HCT116 (cell line): ENCODE measurements around the gene STON2. TPM values are rescaled to one million over a fixed set of nuclear protein-coding genes. Genes with fewer than 3 reads are reported as not detected.
A peak's percentile ranks its signal among the peaks of the same experiment; 100 is the strongest.

Experiments used
- ATAC-seq: fragments of 200-7000 bp; cut with Tn5 transposase; 2 replicates; pipeline ENCODE4 v1.9.1; 2020; ENCODE audit warnings: mild to moderate bottlenecking, moderate library complexity
- BruUV-seq: library from RNA; stranded (reverse); fragments of 400-500 nt; replicated peaks from 2 replicates; lab custom pipeline; 2021; lab: Mats Ljungman, UMichigan
- CTCF ChIA-PET: fragments of 300-600 bp; sonication (Branson Sonifier 250); formaldehyde crosslinking; loops from one replicate; lab custom pipeline; 2021; ENCODE audit warnings: antibody characterized with exemption; lab: Charles Lee
- POLR2A ChIA-PET: fragments of 300-600, 350-600 bp; sonication (Branson Sonifier 250); formaldehyde crosslinking; loops from one replicate; lab custom pipeline; 2021; ENCODE audit warnings: antibody characterized with exemption; lab: Charles Lee
- RAD21 ChIA-PET, 2 experiments: fragments of 300-600 bp; sonication (Branson Sonifier 250); formaldehyde crosslinking; loops; one replicate each; lab custom pipeline; 2023; ENCODE audit warnings: low total read pairs in 2 of 2; ENCODE audit not compliant: uncharacterized antibody in 2 of 2, unreplicated experiment in 2 of 2, low non-redundant PET in 1 of 2; lab: Charles Lee
- DNase-seq: peaks from one replicate; pipeline ENCODE4 v3.0.0-alpha.2; 2010; ENCODE audit warnings: low read depth, low spot score
- H2AFZ ChIP-seq: fragments of 200-600 bp; shearing (Covaris generic), sonication (generic); 2 replicates; pipeline ENCODE4 v1.6.1; 2017; ENCODE audit warnings: low read depth, mixed run types, mixed read lengths, antibody characterized with exemption, low read length; ENCODE audit not compliant: poor library complexity, severe bottlenecking
- H3K27ac ChIP-seq: 2 replicates; pipeline ENCODE4 v1.5.1; 2012; ENCODE audit warnings: low read depth, low read length
- H3K27me3 ChIP-seq: fragments of 200-600 bp; sonication (generic); 2 replicates; pipeline ENCODE4 v1.6.1; 2016; ENCODE audit warnings: mixed run types, low read length, mixed read lengths; ENCODE audit not compliant: insufficient read depth
- H3K36me3 ChIP-seq, 2 experiments: fragments of 200-500 bp in 1 of 2; fragments of 200-600 bp in 1 of 2; sonication (Bioruptor generic) in 1 of 2; sonication (generic) in 1 of 2; 2 replicates each; pipeline versions ENCODE4 v1.5.1 to v1.6.1; 2014 to 2016; ENCODE audit warnings: low read length in 2 of 2, inconsistent platforms in 1 of 2, mixed read lengths in 1 of 2, mixed run types in 1 of 2; ENCODE audit not compliant: insufficient read depth in 2 of 2, control insufficient read depth in 1 of 2
- H3K4me1 ChIP-seq, 2 experiments: fragments of 200-600 bp in 1 of 2; sonication (generic) in 1 of 2; 2 replicates each; pipeline versions ENCODE4 v1.5.1 to v1.6.1; 2012 to 2017; ENCODE audit warnings: low read length in 2 of 2, inconsistent platforms in 1 of 2, mild to moderate bottlenecking in 1 of 2, mixed read lengths in 1 of 2, mixed run types in 1 of 2, moderate library complexity in 1 of 2; ENCODE audit not compliant: insufficient read depth in 2 of 2, control insufficient read depth in 1 of 2
- H3K4me2 ChIP-seq: fragments of 200-600 bp; sonication (generic); 2 replicates; pipeline ENCODE4 v1.6.1; 2017; ENCODE audit warnings: mixed run types, low read length, mixed read lengths
- H3K4me3 ChIP-seq, 2 experiments: fragments of 200-600 bp in 1 of 2; sonication (generic) in 1 of 2; replicated peaks in 1 of 2; 2 replicates each; pipeline ENCODE4 v1.5.1; 2011 to 2016; ENCODE audit warnings: low read length in 2 of 2, control low read depth in 1 of 2, low read depth in 1 of 2, mild to moderate bottlenecking in 1 of 2, mixed read lengths in 1 of 2, mixed run types in 1 of 2
- H3K79me2 ChIP-seq: fragments of 200-600 bp; sonication (generic); 2 replicates; pipeline ENCODE4 v1.6.1; 2017; ENCODE audit warnings: mild to moderate bottlenecking, mixed run types, low read length, moderate library complexity, mixed read lengths; ENCODE audit not compliant: insufficient read depth
- H3K9ac ChIP-seq: fragments of 200-600 bp; sonication (generic); 2 replicates; pipeline ENCODE4 v1.6.1; 2016; ENCODE audit warnings: low read length, mixed read lengths
- H3K9me2 ChIP-seq: fragments of 200-600 bp; sonication (generic), shearing (Covaris generic); 2 replicates; pipeline ENCODE4 v1.6.1; 2017; ENCODE audit warnings: mixed run types, mild to moderate bottlenecking, moderate library complexity; ENCODE audit not compliant: insufficient read depth
- H3K9me3 ChIP-seq, 2 experiments: fragments of 200-500 bp in 1 of 2; fragments of 200-600 bp in 1 of 2; sonication (Bioruptor generic) in 1 of 2; sonication (generic) in 1 of 2; 2 replicates each; pipeline ENCODE4 v1.6.1; 2014 to 2017; ENCODE audit warnings: low read length in 2 of 2, mixed read lengths in 2 of 2, inconsistent platforms in 1 of 2, low read depth in 1 of 2, mild to moderate bottlenecking in 1 of 2, mixed run types in 1 of 2, moderate library complexity in 1 of 2; ENCODE audit not compliant: control insufficient read depth in 1 of 2, insufficient read depth in 1 of 2
- H4K20me1 ChIP-seq: fragments of 200-600 bp; sonication (generic), shearing (Covaris generic); 2 replicates; pipeline ENCODE4 v1.6.1; 2017; ENCODE audit warnings: mixed run types, mild to moderate bottlenecking, moderate library complexity; ENCODE audit not compliant: insufficient read depth
- CBX3 ChIP-seq: IDR thresholded peaks from 2 replicates; pipeline ENCODE4 v1.6.1; 2012; ENCODE audit warnings: low read depth
- CTCF ChIP-seq, 3 experiments: fragments of 200-600 bp in 1 of 3; sonication (generic) in 1 of 3; IDR thresholded peaks in 2 of 3; conservative IDR thresholded peaks in 1 of 3; 2 replicates each; pipeline ENCODE4 v1.5.1; 2012 to 2017; ENCODE audit warnings: low read depth in 2 of 3, low read length in 2 of 3, antibody characterized with exemption in 1 of 3, borderline replicate concordance in 1 of 3, control low read depth in 1 of 3, mild to moderate bottlenecking in 1 of 3, mixed read lengths in 1 of 3, mixed run types in 1 of 3, moderate library complexity in 1 of 3; ENCODE audit not compliant: insufficient read depth in 1 of 3
- RAD21 ChIP-seq: IDR thresholded peaks from 2 replicates; pipeline ENCODE4 v1.6.1; 2012; ENCODE audit warnings: low read depth, mild to moderate bottlenecking
- YY1 ChIP-seq: IDR thresholded peaks from 2 replicates; pipeline ENCODE4 v1.6.1; 2011; ENCODE audit warnings: low read length, low read depth, moderate library complexity, mild to moderate bottlenecking; ENCODE audit not compliant: insufficient replicate concordance; ENCODE audit errors: extremely low read depth
- intact Hi-C: fragments of 100-400 bp; cut with micrococcal nuclease; formaldehyde crosslinking; loops from 2 replicates; pipeline ENCODE4 v1.10.0; 2022
- total RNA-seq: library from RNA; stranded (reverse); gene quantifications from one replicate; pipeline ENCODE4 v1.2.1, GENCODE V29; 2021; ENCODE audit not compliant: unreplicated experiment

STON2 gene
- total RNA-seq, 1 experiment from 2014 or later = 4.1 TPM

- Histone ChIP-seq H3K27me3 (no peaks in the 10 kb centered on the region), H4K20me1 (no peaks in the 10 kb centered on the region), H3K4me3 (no peak overlapping the region), H3K9ac (no peak overlapping the region), H3K27ac (no peak overlapping the region), H3K4me2 (no peak overlapping the region), H3K79me2 (no peaks in the 10 kb centered on the region), H3K4me1 (peaks cover 0 to 5% of the 10 kb centered on the region in 2 experiments; a peak in 1 of 4 replicates), H3K9me3 (no peaks in the 10 kb centered on the region), H3K36me3 (no peaks in the 10 kb centered on the region), H3K9me2 (no peaks in the 10 kb centered on the region), H2AFZ (no peak overlapping the region)
- DNase-seq (peak; percentile 56), ATAC-seq (peak; percentile 92)
- TF ChIP-seq CTCF (IDR thresholded peaks at IDR 0.05 in 2 of 3, conservative IDR thresholded peaks at IDR 0.05 in 1 of 3; ENCODE audit: borderline replicate concordance in 1 of 3, insufficient read depth in 1 of 3, low read depth in 2 of 3, low read length in 2 of 3) (peak; percentile 62 to 87 (median 75)), RAD21 (peak; percentile 87), YY1 (no peak)
- intact Hi-C loops = loop anchor here (1.0 kb wide), 2 partner anchors 184 to 195 kb away; no protein-coding TSS in a partner anchor
- ChIA-PET CTCF (interaction anchor here (0.6 to 5.4 kb wide), 14 partner anchors 9 to 264 kb away, joined by 3 to 93 read pairs (median 4); partner anchors contain the start of gene SEL1L), POLR2A (interaction anchor here (2.0 kb wide), 1 partner anchor 184 kb away, joined by 6 read pairs; no protein-coding TSS in a partner anchor), RAD21 (interaction anchor here (1.2 to 2.3 kb wide), 4 partner anchors 184 to 195 kb away, joined by 3 to 24 read pairs (median 9); no protein-coding TSS in a partner anchor)
- BruUV-seq = no TSS peak
Observed at GRCh38 chr14:81269100-81269978, 130.8 kb downstream of the STON2 start.

- no peak overlapping the region for H3K4me3 ChIP-seq
- ChIA-PET RAD21 (no interaction called here), POLR2A (no interaction called here)
- no peaks in the 10 kb centered on the region for H3K36me3 ChIP-seq
- no peaks in the 10 kb centered on the region for H3K9me2 ChIP-seq
- H3K27ac ChIP-seq = no peak overlapping the region
- H3K9me3 ChIP-seq = no peaks in the 10 kb centered on the region
- no peak overlapping the region for H2AFZ ChIP-seq
- no peaks in the 10 kb centered on the region for H4K20me1 ChIP-seq
- DNase-seq (no peak), ATAC-seq (peak; percentile 75)
- H3K27me3 ChIP-seq = no peaks in the 10 kb centered on the region
- no peak overlapping the region for H3K4me2 ChIP-seq
- H3K9ac ChIP-seq = no peak overlapping the region
- BruUV-seq = no TSS peak
- H3K4me1 ChIP-seq = peaks cover 0 to 5% of the 10 kb centered on the region in 2 experiments; a peak in 1 of 4 replicates
- H3K79me2 ChIP-seq = no peaks in the 10 kb centered on the region
- peak in 1 of 3 experiments; percentile 21; a peak in 1 of 6 replicates for TF ChIP-seq CTCF (IDR thresholded peaks at IDR 0.05 in 2 of 3, conservative IDR thresholded peaks at IDR 0.05 in 1 of 3; ENCODE audit: borderline replicate concordance in 1 of 3, insufficient read depth in 1 of 3, low read depth in 2 of 3, low read length in 2 of 3)
- TF ChIP-seq CBX3 = no peak
- TF ChIP-seq, all 23 proteins: peak for 1
- intact Hi-C loops = no loop called here
- CTCF ChIA-PET = interaction anchor here (1.0 to 5.4 kb wide), 3 partner anchors 45 to 196 kb away, joined by 3 to 93 read pairs (median 37); no protein-coding TSS in a partner anchor
Observed at GRCh38 chr14:81268016-81268416, 132.1 kb downstream of the STON2 start.
